Vagina (tissue), 2 donors: ENCODE data around the gene IL2. TPM values are rescaled to one million over a fixed set of nuclear protein-coding genes. Genes with fewer than 3 reads are reported as not detected.

Source experiments
- DNase-seq, 2 donors: peaks; one replicate each; pipeline ENCODE4 v3.0.0-alpha.2; 2017; ENCODE audit errors: extremely low spot score in 2 of 2
- H3K27ac ChIP-seq: fragments of 200-600 bp; sonication (generic); one replicate; pipeline ENCODE4 v1.5.1; 2019
- H3K27me3 ChIP-seq: fragments of 200-600 bp; sonication (generic); one replicate; pipeline ENCODE4 v1.5.1; 2019
- H3K36me3 ChIP-seq, 2 donors: fragments of 200-600 bp; sonication (generic); one replicate each; pipeline ENCODE4 v1.5.1; 2017 to 2019
- H3K4me1 ChIP-seq: fragments of 200-600 bp; sonication (generic); one replicate; pipeline ENCODE4 v1.5.1; 2019
- H3K4me3 ChIP-seq, 2 donors: fragments of 200-600 bp; sonication (generic); 1 replicate in 1 of 2; 2 replicates in 1 of 2; pipeline ENCODE4 v1.5.1; 2016 to 2019
- H3K9me3 ChIP-seq: fragments of 200-600 bp; sonication (generic); one replicate; pipeline ENCODE4 v1.5.1; 2019
- POLR2A ChIP-seq, 2 donors: fragments of 450-650 bp; IDR thresholded peaks; one replicate each; pipeline ENCODE4 v1.6.1; 2017; ENCODE audit warnings: antibody characterized with exemption in 2 of 2, mild to moderate bottlenecking in 2 of 2, moderate library complexity in 2 of 2
- POLR2AphosphoS5 ChIP-seq, 2 donors: sonication (generic); formaldehyde crosslinking; IDR thresholded peaks; one replicate each; pipeline ENCODE4 v1.9.0; 2017; ENCODE audit warnings: antibody characterized with exemption in 2 of 2, mild to moderate bottlenecking in 2 of 2, low read depth in 1 of 2; ENCODE audit not compliant: insufficient read depth in 1 of 2
- intact Hi-C: fragments of 100-400 bp; cut with DNase I; formaldehyde crosslinking; loops from one replicate; pipeline ENCODE4 v1.15.1; 2023
- total RNA-seq: library from RNA; depleted of rRNA; stranded (reverse); fragments of >200 nt; gene quantifications from one replicate; pipeline ENCODE4 v1.2.3, GENCODE V29; 2016
- TF ChIP-seq, protein P1 (sequence below), 3 experiments: fragments of 450-650 bp in 2 of 3; fragments of 200-600 bp in 1 of 3; sonication (generic) in 1 of 3; IDR thresholded peaks; one replicate each; pipeline ENCODE4 v1.5.1; 2017 to 2019; ENCODE audit warnings: antibody characterized with exemption in 3 of 3, mild to moderate bottlenecking in 2 of 3, moderate library complexity in 2 of 3

Gene IL2
- total RNA-seq, 1 donor from 2014 or later: not detected

DNA sequence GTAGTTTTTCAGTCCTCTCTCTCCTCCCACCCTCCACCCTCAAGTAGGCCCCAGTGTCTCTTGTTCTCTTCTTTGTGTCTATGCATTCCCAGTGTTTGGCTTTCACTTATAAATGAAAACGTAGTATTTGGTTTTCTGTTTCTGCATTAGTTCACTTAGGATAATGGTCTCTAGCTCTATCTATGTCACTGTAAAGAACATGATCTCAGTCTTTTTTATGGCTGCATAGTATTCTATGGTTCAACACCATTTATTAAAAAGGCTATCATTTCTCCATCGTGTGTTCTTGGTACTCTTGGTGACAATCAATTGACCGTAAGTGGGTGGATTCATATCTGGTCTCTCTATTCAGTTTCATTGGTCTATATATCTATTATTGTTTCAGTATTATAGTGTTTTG lies 18.7 kb upstream of the IL2 start:
- no peaks in the 10 kb centered on the region for H3K36me3 ChIP-seq
- TF ChIP-seq, protein P1, sequence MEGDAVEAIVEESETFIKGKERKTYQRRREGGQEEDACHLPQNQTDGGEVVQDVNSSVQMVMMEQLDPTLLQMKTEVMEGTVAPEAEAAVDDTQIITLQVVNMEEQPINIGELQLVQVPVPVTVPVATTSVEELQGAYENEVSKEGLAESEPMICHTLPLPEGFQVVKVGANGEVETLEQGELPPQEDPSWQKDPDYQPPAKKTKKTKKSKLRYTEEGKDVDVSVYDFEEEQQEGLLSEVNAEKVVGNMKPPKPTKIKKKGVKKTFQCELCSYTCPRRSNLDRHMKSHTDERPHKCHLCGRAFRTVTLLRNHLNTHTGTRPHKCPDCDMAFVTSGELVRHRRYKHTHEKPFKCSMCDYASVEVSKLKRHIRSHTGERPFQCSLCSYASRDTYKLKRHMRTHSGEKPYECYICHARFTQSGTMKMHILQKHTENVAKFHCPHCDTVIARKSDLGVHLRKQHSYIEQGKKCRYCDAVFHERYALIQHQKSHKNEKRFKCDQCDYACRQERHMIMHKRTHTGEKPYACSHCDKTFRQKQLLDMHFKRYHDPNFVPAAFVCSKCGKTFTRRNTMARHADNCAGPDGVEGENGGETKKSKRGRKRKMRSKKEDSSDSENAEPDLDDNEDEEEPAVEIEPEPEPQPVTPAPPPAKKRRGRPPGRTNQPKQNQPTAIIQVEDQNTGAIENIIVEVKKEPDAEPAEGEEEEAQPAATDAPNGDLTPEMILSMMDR (IDR thresholded peaks at IDR 0.05): no peak
- TF ChIP-seq POLR2AphosphoS5 (IDR thresholded peaks at IDR 0.05; ENCODE audit: insufficient read depth in 1 of 2, low read depth in 1 of 2) (no peak), POLR2A (IDR thresholded peaks at IDR 0.05) (no peak)
- no peak overlapping the region for H3K4me3 ChIP-seq
- no peaks in the 10 kb centered on the region for H3K27me3 ChIP-seq
- H3K9me3 ChIP-seq: no peaks in the 10 kb centered on the region
- intact Hi-C loops: no loop called here
- peaks cover 5% of the 10 kb centered on the region for H3K4me1 ChIP-seq
- no peak for DNase-seq
- H3K27ac ChIP-seq: no peak overlapping the region

DNA sequence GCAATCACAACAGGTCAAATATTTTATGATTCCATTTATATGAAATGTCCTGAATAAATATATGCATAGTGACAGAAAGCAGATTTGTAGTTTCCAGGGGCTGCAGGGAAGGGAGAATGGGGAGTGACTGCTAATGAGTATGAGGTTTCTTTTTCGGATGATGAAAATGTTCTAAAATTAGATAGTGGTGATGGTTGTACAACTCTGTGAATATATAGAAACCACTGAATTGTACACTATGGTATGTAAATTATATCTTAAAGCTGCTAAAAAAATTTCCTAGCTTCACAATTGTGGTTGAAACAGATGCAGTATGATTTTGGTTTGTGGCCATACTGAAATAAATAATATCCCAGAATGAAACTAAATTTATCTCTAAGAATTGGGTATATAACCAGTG lies 12.9 kb upstream of the IL2 start:
- Histone ChIP-seq H3K4me3 (no peak overlapping the region), H3K36me3 (no peaks in the 10 kb centered on the region), H3K27me3 (no peaks in the 10 kb centered on the region), H3K4me1 (no peaks in the 10 kb centered on the region), H3K9me3 (no peaks in the 10 kb centered on the region), H3K27ac (no peak overlapping the region)
- TF ChIP-seq, protein P1 (IDR thresholded peaks at IDR 0.05): no peak
- TF ChIP-seq POLR2AphosphoS5 (IDR thresholded peaks at IDR 0.05; ENCODE audit: insufficient read depth in 1 of 2, low read depth in 1 of 2): no peak
- TF ChIP-seq POLR2A (IDR thresholded peaks at IDR 0.05): no peak
- intact Hi-C loops: no loop called here
- DNase-seq: no peak

DNA sequence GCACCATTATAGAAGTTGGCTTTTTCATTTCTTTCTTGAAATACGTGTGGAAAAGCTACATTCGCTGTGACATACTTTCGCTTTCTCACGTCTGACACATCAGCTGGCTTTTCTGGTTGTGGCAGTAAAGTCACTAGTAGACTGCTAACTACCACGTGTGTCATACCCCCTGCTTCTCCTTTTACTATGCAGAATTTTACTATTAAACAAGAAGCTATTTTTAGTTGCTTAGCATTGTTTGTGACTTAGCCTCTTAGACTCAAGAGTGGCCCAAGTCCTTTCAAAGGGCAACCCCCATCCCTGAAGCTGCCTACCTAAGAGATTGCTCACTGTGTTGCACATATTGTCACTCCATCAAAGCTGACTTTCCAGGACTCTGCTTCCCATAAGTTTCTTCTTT lies 2.1 kb upstream of the IL2 start:
- H3K27ac ChIP-seq: no peak overlapping the region
- H3K36me3 ChIP-seq: no peaks in the 10 kb centered on the region
- H3K4me1 ChIP-seq: no peaks in the 10 kb centered on the region
- no peak for TF ChIP-seq POLR2A (IDR thresholded peaks at IDR 0.05)
- DNase-seq: no peak
- H3K27me3 ChIP-seq: no peaks in the 10 kb centered on the region
- H3K4me3 ChIP-seq: peak overlapping the region in 1 of 2 donors; percentile 17
- no peaks in the 10 kb centered on the region for H3K9me3 ChIP-seq
- intact Hi-C loops: no loop called here

DNA sequence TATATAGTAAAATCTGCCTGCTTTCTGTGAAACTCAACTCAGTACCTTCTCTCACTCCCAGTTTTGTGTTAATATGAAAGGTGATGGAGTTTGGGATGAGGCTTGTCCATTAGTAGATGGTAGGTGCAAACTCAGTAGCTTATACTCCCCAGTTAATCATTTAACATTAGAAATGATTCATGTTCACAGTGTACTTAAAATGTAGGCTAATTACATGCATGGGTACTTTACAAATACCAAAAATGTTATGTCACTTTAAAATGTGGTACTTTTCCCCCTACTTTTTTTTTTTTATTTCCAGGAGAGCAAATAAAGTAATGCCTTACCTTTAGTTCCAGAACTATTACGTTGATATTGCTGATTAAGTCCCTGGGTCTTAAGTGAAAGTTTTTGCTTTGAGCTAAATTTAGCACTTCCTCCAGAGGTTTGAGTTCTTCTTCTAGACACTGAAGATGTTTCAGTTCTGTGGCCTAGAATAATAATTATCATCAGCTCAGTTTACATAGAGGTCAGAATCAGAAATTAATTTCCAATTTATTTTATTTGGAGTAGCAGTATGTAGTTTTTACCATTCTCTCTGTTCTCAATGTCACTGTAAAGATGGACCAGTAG lies 3.0 kb downstream of the IL2 start:
- H3K4me3 ChIP-seq: no peak overlapping the region
- H3K36me3 ChIP-seq: no peaks in the 10 kb centered on the region
- intact Hi-C loops: no loop called here
- no peaks in the 10 kb centered on the region for H3K4me1 ChIP-seq
- no peaks in the 10 kb centered on the region for H3K27me3 ChIP-seq
- no peak for DNase-seq
- H3K27ac ChIP-seq: no peak overlapping the region
- H3K9me3 ChIP-seq: no peaks in the 10 kb centered on the region
- TF ChIP-seq POLR2A (IDR thresholded peaks at IDR 0.05): no peak

DNA sequence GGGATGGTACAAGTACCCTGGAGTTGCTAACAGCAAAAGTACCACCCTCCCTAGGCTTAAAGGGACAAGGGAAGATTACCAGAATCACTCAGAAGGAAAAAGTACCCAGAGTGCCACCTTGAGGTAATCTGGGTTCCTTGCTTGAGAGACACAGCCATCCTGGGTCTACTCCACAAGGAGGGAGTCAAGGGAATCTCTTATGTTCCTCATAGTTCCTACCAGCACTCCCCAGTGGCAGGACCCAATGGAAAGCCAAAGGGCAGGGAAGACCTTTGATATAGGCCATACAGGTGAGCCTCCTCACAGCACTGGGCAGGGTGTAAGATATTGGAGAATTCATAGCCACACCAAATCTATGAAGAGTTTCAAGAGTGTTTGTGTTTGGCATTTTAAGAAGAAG lies 5.7 kb downstream of the IL2 start:
- H3K27ac ChIP-seq: no peak overlapping the region
- no peak for DNase-seq
- TF ChIP-seq, protein P1 (IDR thresholded peaks at IDR 0.05): no peak
- TF ChIP-seq POLR2A (IDR thresholded peaks at IDR 0.05) (no peak), POLR2AphosphoS5 (IDR thresholded peaks at IDR 0.05; ENCODE audit: insufficient read depth in 1 of 2, low read depth in 1 of 2) (no peak)
- no peaks in the 10 kb centered on the region for H3K4me1 ChIP-seq
- no peaks in the 10 kb centered on the region for H3K27me3 ChIP-seq
- intact Hi-C loops: no loop called here
- no peak overlapping the region for H3K4me3 ChIP-seq
- H3K36me3 ChIP-seq: no peaks in the 10 kb centered on the region
- H3K9me3 ChIP-seq: no peaks in the 10 kb centered on the region

DNA sequence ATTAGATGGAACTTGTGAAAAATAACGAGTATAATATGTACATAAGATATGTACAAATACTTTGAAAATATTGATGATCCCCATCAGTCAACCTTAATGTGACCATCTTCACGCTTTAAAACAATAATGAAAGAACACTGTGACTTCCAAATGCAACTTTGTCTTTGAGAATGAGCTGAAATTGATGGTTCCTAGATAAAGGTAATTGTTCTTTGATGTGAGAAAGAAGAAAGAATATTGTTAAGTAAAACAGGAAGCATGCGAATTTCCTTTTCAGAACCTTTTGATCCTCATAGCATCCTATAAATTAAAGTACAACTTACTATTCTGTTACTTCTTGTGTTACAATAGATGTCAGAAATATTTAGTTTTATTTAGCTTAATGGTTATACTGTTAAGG lies 22.2 kb downstream of the IL2 start:
- Histone ChIP-seq H3K36me3 (no peaks in the 10 kb centered on the region), H3K27ac (no peak overlapping the region), H3K9me3 (no peaks in the 10 kb centered on the region), H3K27me3 (no peaks in the 10 kb centered on the region), H3K4me1 (no peaks in the 10 kb centered on the region), H3K4me3 (no peak overlapping the region)
- TF ChIP-seq, protein P1 (IDR thresholded peaks at IDR 0.05): no peak
- no peak for TF ChIP-seq POLR2AphosphoS5 (IDR thresholded peaks at IDR 0.05; ENCODE audit: insufficient read depth in 1 of 2, low read depth in 1 of 2)
- no peak for TF ChIP-seq POLR2A (IDR thresholded peaks at IDR 0.05)
- DNase-seq: no peak
- intact Hi-C loops: no loop called here
